ENCODE data around the gene HMSD.

The HMSD gene

GRCh38 chr18:63997041-63997440 is 47.9 kb downstream of the HMSD start:
- DNase-seq = no peak

GRCh38 chr18:63997606-63998005 is 48.5 kb downstream of the HMSD start:
- DNase-seq = no peak

DNA sequence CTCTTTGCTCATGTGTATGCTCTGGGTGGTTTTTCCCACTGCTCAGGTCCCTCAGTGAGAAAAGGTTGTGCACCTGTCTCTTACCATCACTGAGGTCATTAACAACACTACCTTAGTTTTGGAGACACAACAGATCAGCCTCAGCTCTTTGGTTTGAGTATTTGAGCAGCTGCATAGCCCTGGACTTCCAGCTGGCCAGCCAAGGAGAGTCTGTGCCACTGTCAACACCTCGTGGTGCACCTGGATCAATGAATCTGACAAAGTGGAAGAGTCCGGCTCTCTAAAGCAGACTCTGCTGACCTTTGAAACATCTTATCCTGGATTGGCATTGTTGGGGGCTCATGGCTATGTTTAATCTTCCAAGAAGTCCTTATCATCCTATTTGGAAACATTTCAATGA is 50.8 kb downstream of the HMSD start:
- no peak for DNase-seq

GRCh38 chr18:64002581-64002980 is 53.5 kb downstream of the HMSD start:
- DNase-seq = no peak

GRCh38 chr18:64009305-64009704 is 60.2 kb downstream of the HMSD start:
- no peak for DNase-seq

All from CD4-positive, alpha-beta T cell treated with Interferon alpha-2 for 1 hour (primary cell).